Measurements from ENCODE around the gene EPHA1. TPM values are rescaled to one million over a fixed set of nuclear protein-coding genes. Genes with fewer than 3 reads are reported as not detected.
"Not testable (repeated sequence)": the region's sequence is repeated elsewhere in the genome, so short reads cannot be mapped to it uniquely, and the experiment has no call there.

Gene EPHA1
- polyA plus RNA-seq, 1 of the 3 experiments (the other 2 are of a cell fraction): 0.49 TPM

GRCh38 chr7:143426479-143427142, 18.0 kb upstream of the EPHA1 start:
- no peaks in the 10 kb centered on the region for H3K9me2 ChIP-seq
- peaks cover 20% of the 10 kb centered on the region for H3F3A ChIP-seq (replicated peaks; ENCODE audit: insufficient read depth)
- no peaks in the 10 kb centered on the region for H3K79me2 ChIP-seq (ENCODE audit: insufficient read depth)
- H3K27me3 ChIP-seq (ENCODE audit: insufficient read depth): no peaks in the 10 kb centered on the region
- ChIA-PET POLR2A (no interaction called here), CTCF (interaction anchor here (1.7 to 1.9 kb wide), 2 partner anchors 10 to 186 kb away, joined by 6 to 7 read pairs; no protein-coding TSS in a partner anchor)
- TF ChIP-seq JUND (IDR thresholded peaks at IDR 0.05): no peak
- TF ChIP-seq NRF1 (IDR thresholded peaks at IDR 0.05; ENCODE audit: low read depth, low read length): no peak
- TF ChIP-seq USF2 (IDR thresholded peaks at IDR 0.05; ENCODE audit: borderline replicate concordance, low read depth, low read length): no peak
- TF ChIP-seq SMC3 (IDR thresholded peaks at IDR 0.05; ENCODE audit: low read depth, low read length): no peak
- TF ChIP-seq PBX3 (IDR thresholded peaks at IDR 0.05): no peak
- TF ChIP-seq TAF1 (IDR thresholded peaks at IDR 0.05; ENCODE audit: borderline replicate concordance, low read depth, low read length): no peak
- TF ChIP-seq EP300 (IDR thresholded peaks at IDR 0.05; ENCODE audit: borderline replicate concordance in 1 of 2, low read depth in 1 of 2, low read length in 1 of 2): no peak
- no peak for TF ChIP-seq FOSL2 (IDR thresholded peaks at IDR 0.05; ENCODE audit: borderline replicate concordance, low read depth)
- no peak for TF ChIP-seq TCF12 (IDR thresholded peaks at IDR 0.05)
- H2AFZ ChIP-seq (ENCODE audit: low read depth): peak overlapping the region; percentile 70
- H3K4me2 ChIP-seq: peak overlapping the region; percentile 18; the same call in 1 of the 2 replicates
- WGBS (ENCODE audit: low lambda C conversion rate): 74% methylated on average over 2 of the region's 2 CpGs
- no peaks in the 10 kb centered on the region for H3K9me3 ChIP-seq
- no peak overlapping the region for H3K27ac ChIP-seq (ENCODE audit: low read depth in 2 of 2, low read length in 1 of 2)
- H4K20me1 ChIP-seq (ENCODE audit: insufficient read depth): no peaks in the 10 kb centered on the region
- peaks cover 0 to 22% of the 10 kb centered on the region in 2 experiments; a peak in 2 of 4 replicates for H3K4me1 ChIP-seq (ENCODE audit: control insufficient read depth in 1 of 2, insufficient read depth in 2 of 2, low read depth in 1 of 2, low read length in 1 of 2)
- no peak for DNase-seq
- H3K36me3 ChIP-seq (replicated peaks in 1 of 2; ENCODE audit: control insufficient read depth in 1 of 2, insufficient read depth in 2 of 2, low read length in 1 of 2): no peaks in the 10 kb centered on the region
- H3K9ac ChIP-seq: no peak overlapping the region
- no peak overlapping the region for H3K4me3 ChIP-seq (ENCODE audit: low read depth in 2 of 2, low read length in 1 of 2)

- POLR2A ChIA-PET: interaction anchor here (0.7 kb wide), 1 partner anchor 11 kb away, joined by 3 read pairs; no protein-coding TSS in a partner anchor
- 90% methylated on average over 16 of the region's 34 CpGs for WGBS (ENCODE audit: low lambda C conversion rate)
These were observed 15.8 kb upstream of the EPHA1 start for GRCh38 chr7:143424476-143424875.

More at GRCh38 chr7:143424476-143424875, 15.8 kb upstream of the EPHA1 start:
- H3K4me1 ChIP-seq (ENCODE audit: control insufficient read depth in 1 of 2, insufficient read depth in 2 of 2, low read depth in 1 of 2, low read length in 1 of 2); H3K36me3 ChIP-seq (replicated peaks in 1 of 2; ENCODE audit: control insufficient read depth in 1 of 2, insufficient read depth in 2 of 2, low read length in 1 of 2); H3K9me2 ChIP-seq; H3K27me3 ChIP-seq (ENCODE audit: insufficient read depth); H3F3A ChIP-seq (replicated peaks; ENCODE audit: insufficient read depth); H3K79me2 ChIP-seq (ENCODE audit: insufficient read depth); H3K9me3 ChIP-seq; H3K4me3 ChIP-seq (ENCODE audit: low read depth in 2 of 2, low read length in 1 of 2); H2AFZ ChIP-seq (ENCODE audit: low read depth); H3K27ac ChIP-seq (ENCODE audit: low read depth in 2 of 2, low read length in 1 of 2); H3K9ac ChIP-seq; DNase-seq; H4K20me1 ChIP-seq (ENCODE audit: insufficient read depth); H3K4me2 ChIP-seq: not testable (repeated sequence)
- CTCF ChIA-PET: interaction anchor here (1.1 to 1.2 kb wide), 2 partner anchors 8 to 184 kb away, joined by 3 to 9 read pairs; no protein-coding TSS in a partner anchor
